ENCODE results near the gene RASGRP4.

- TF ChIP-seq GATA2 (IDR thresholded peaks at IDR 0.05; ENCODE audit: low read depth, low read length) (no peak), GATA3 (IDR thresholded peaks at IDR 0.05; ENCODE audit: low read depth, low read length) (no peak)
These were observed 36.7 kb downstream of the RASGRP4 start for GRCh38 chr19:38389101-38389925.
